ENCODE measurements around the gene C1orf21. TPM values are rescaled to one million over a fixed set of nuclear protein-coding genes. Genes with fewer than 3 reads are reported as not detected.

C1orf21 gene
- polyA plus RNA-seq, 3 donors: 0.23 to 1.1 (median 0.28) TPM

- H3K27me3 Mint-ChIP-seq (ENCODE audit: low read depth in 3 of 3): peaks cover 0 to 2% (median 0%) of the 10 kb centered on the region in 3 donors
- TF ChIP-seq CTCF (IDR thresholded peaks at IDR 0.05): no peak
- Histone ChIP-seq H4K20me1 (ENCODE audit: insufficient read depth, low read length) (no peaks in the 10 kb centered on the region), H3K27me3 (ENCODE audit: control insufficient read depth in 2 of 2, insufficient read depth in 2 of 2, low read length in 2 of 2) (no peaks in the 10 kb centered on the region), H3K4me1 (ENCODE audit: control insufficient read depth in 1 of 2, insufficient read depth in 2 of 2, low read length in 2 of 2) (peaks cover 0 to 5% of the 10 kb centered on the region in 2 donors), H2AFZ (ENCODE audit: insufficient read depth, low read depth, low read length, poor library complexity, severe bottlenecking) (no peak overlapping the region), H3K36me3 (replicated peaks in 1 of 2; ENCODE audit: control insufficient read depth in 1 of 2, insufficient read depth in 2 of 2, low read length in 2 of 2) (no peaks in the 10 kb centered on the region), H3K9me3 (replicated peaks in 1 of 2; ENCODE audit: control insufficient read depth in 1 of 2, insufficient read depth in 1 of 2, low read length in 2 of 2) (no peaks in the 10 kb centered on the region), H3K4me2 (replicated peaks; ENCODE audit: extremely low read depth, low read length, poor library complexity, severe bottlenecking) (no peak overlapping the region), H3K27ac (ENCODE audit: low read depth in 1 of 2, low read length in 2 of 2) (no peak overlapping the region), H3K79me2 (ENCODE audit: insufficient read depth, low read length) (no peaks in the 10 kb centered on the region), H3K4me3 (replicated peaks in 1 of 3; ENCODE audit: low read depth in 2 of 3, low read length in 3 of 3) (no peak overlapping the region), H3K9ac (ENCODE audit: insufficient read depth, low read length, poor library complexity, severe bottlenecking) (no peak overlapping the region)
- no peak overlapping the region for H3K27ac Mint-ChIP-seq
- H3K9me3 Mint-ChIP-seq: no peaks in the 10 kb centered on the region
- DNase-seq: no peak
- H3K4me1 Mint-ChIP-seq: peaks cover 4% of the 10 kb centered on the region
- no CpG with 5 or more reads among the region's 2 CpGs for WGBS (ENCODE audit: insufficient coverage)
- H3K36me3 Mint-ChIP-seq: no peaks in the 10 kb centered on the region
- no peak overlapping the region for H3K4me3 Mint-ChIP-seq
- intact Hi-C loops (cut with micrococcal nuclease): no loop called here
Observed at GRCh38 chr1:184395937-184396480, 9.2 kb downstream of the C1orf21 start.

GRCh38 chr1:184399192-184399847 is 12.5 kb downstream of the C1orf21 start:
- intact Hi-C loops (cut with micrococcal nuclease): no loop called here
- no peak overlapping the region for H3K4me3 Mint-ChIP-seq
- no peaks in the 10 kb centered on the region for H3K9me3 ChIP-seq (replicated peaks in 1 of 2; ENCODE audit: control insufficient read depth in 1 of 2, insufficient read depth in 1 of 2, low read length in 2 of 2)
- H3K79me2 ChIP-seq (ENCODE audit: insufficient read depth, low read length): no peaks in the 10 kb centered on the region
- H3K36me3 Mint-ChIP-seq: no peaks in the 10 kb centered on the region
- H3K27me3 Mint-ChIP-seq (ENCODE audit: low read depth in 3 of 3): peaks cover 0 to 2% (median 0%) of the 10 kb centered on the region in 3 donors
- H3K36me3 ChIP-seq (replicated peaks in 1 of 2; ENCODE audit: control insufficient read depth in 1 of 2, insufficient read depth in 2 of 2, low read length in 2 of 2): no peaks in the 10 kb centered on the region
- H3K27me3 ChIP-seq (ENCODE audit: control insufficient read depth in 2 of 2, insufficient read depth in 2 of 2, low read length in 2 of 2): no peaks in the 10 kb centered on the region
- H3K27ac Mint-ChIP-seq: no peak overlapping the region
- H2AFZ ChIP-seq (ENCODE audit: insufficient read depth, low read depth, low read length, poor library complexity, severe bottlenecking): no peak overlapping the region
- H3K4me3 ChIP-seq (replicated peaks in 1 of 3; ENCODE audit: low read depth in 2 of 3, low read length in 3 of 3): no peak overlapping the region
- H3K27ac ChIP-seq (ENCODE audit: low read depth in 1 of 2, low read length in 2 of 2): no peak overlapping the region
- H3K4me1 ChIP-seq (ENCODE audit: control insufficient read depth in 1 of 2, insufficient read depth in 2 of 2, low read length in 2 of 2): peaks cover 0 to 5% of the 10 kb centered on the region in 2 donors
- no peaks in the 10 kb centered on the region for H3K9me3 Mint-ChIP-seq
- TF ChIP-seq CTCF (IDR thresholded peaks at IDR 0.05): no peak
- DNase-seq: no peak
- H4K20me1 ChIP-seq (ENCODE audit: insufficient read depth, low read length): no peaks in the 10 kb centered on the region
- no peak overlapping the region for H3K9ac ChIP-seq (ENCODE audit: insufficient read depth, low read length, poor library complexity, severe bottlenecking)
- WGBS (ENCODE audit: insufficient coverage): no CpG with 5 or more reads among the region's 5 CpGs
- H3K4me2 ChIP-seq (replicated peaks; ENCODE audit: extremely low read depth, low read length, poor library complexity, severe bottlenecking): no peak overlapping the region
- H3K4me1 Mint-ChIP-seq: peaks cover 3% of the 10 kb centered on the region
